Adrenal gland (tissue), 12 donors: ENCODE results near the gene ID2. TPM values are rescaled to one million over a fixed set of nuclear protein-coding genes. Genes with fewer than 3 reads are reported as not detected.

Source experiments
- DNase-seq, 7 donors: peaks; one replicate each; pipeline ENCODE4 v3.0.0-alpha.2; 2019 to 2020
- H3K27ac ChIP-seq, 5 donors: fragments of 200-600 bp; sonication (generic) in 4 of 5; 1 replicate in 3 of 5; 2 replicates in 2 of 5; pipeline versions ENCODE4 v1.5.1 to v1.8.0; 2016 to 2020; ENCODE audit warnings: mild to moderate bottlenecking in 1 of 5
- H3K27me3 ChIP-seq: fragments of 200-600 bp; 2 replicates; pipeline ENCODE4 v1.8.0; 2021
- H3K36me3 ChIP-seq, 2 donors: fragments of 200-600 bp; replicated peaks in 1 of 2; 1 replicate in 1 of 2; 2 replicates in 1 of 2; pipeline versions ENCODE4 v1.5.1 to v1.8.0; 2018 to 2022
- H3K4me1 ChIP-seq, 2 donors: fragments of 200-600 bp; replicated peaks in 1 of 2; 1 replicate in 1 of 2; 2 replicates in 1 of 2; pipeline versions ENCODE4 v1.5.1 to v1.8.0; 2018 to 2021
- H3K4me3 ChIP-seq, 4 donors: fragments of 200-600 bp; sonication (generic) in 3 of 4; one replicate each; pipeline ENCODE4 v1.5.1; 2016 to 2018
- H3K9me3 ChIP-seq, 3 donors: fragments of 200-600 bp; sonication (generic) in 1 of 3; replicated peaks in 1 of 3; 1 replicate in 2 of 3; 2 replicates in 1 of 3; pipeline versions ENCODE4 v1.5.1 to v1.8.0; 2016 to 2021
- CTCF ChIP-seq, 6 experiments: fragments of 450-650 bp in 4 of 6; fragments of 200-600 bp in 2 of 6; sonication (generic) in 1 of 6; IDR thresholded peaks; 1 replicate in 5 of 6; 2 replicates in 1 of 6; pipeline versions ENCODE4 v1.5.1 to v1.8.0; 2016 to 2021; ENCODE audit warnings: antibody characterized with exemption in 6 of 6, mild to moderate bottlenecking in 2 of 6, moderate library complexity in 1 of 6
- POLR2A ChIP-seq, 2 donors: fragments of 450-650 bp; IDR thresholded peaks; one replicate each; pipeline ENCODE4 v1.6.1; 2017; ENCODE audit warnings: antibody characterized with exemption in 2 of 2, mild to moderate bottlenecking in 2 of 2, moderate library complexity in 1 of 2
- WGBS, 4 donors: extraction: QIAGEN DNeasy Blood & Tissue Kit in 2 of 4; methylation state at CpG; one replicate each; pipeline versions ENCODE4 v1.1.5 to v1.1.7; 2013 to 2017; 5-methylcytosine and 5-hydroxymethylcytosine counted together
- intact Hi-C, 2 donors: fragments of 100-400 bp; cut with DNase I; formaldehyde crosslinking; loops; one replicate each; pipeline versions ENCODE4 v1.14.1 to v1.15.0; 2022 to 2023
- polyA plus RNA-seq, 3 donors: library from polyadenylated mRNA; stranded (reverse); fragments of 200-250 nt in 2 of 3; fragments of 350-450 nt in 1 of 3; fragmentation: Illumina TruSeq in 1 of 3; extraction: RNeasy Lipid Tissue Mini Kit (QIAGEN cat#74804) in 1 of 3; gene quantifications; one replicate each; pipeline ENCODE4 v1.2.3, GENCODE V29; 2013 to 2014
- total RNA-seq, 9 donors: library from RNA; depleted of rRNA in 4 of 9; stranded (reverse); fragments of >200 nt in 4 of 9; fragments of 120-200 nt in 1 of 9; fragmentation: NEBNext Ultra II Directional in 1 of 9; extraction: Animal tissue kit (Norgen Biotek cat#: 25700) in 1 of 9; gene quantifications; one replicate each; pipeline versions ENCODE4 v1.1.0 to v1.2.4, GENCODE V29; 2013 to 2023
- donor health status: healthy with polysubstance abuse.
- donor health status: Bipolar disorder and iron deficiency.
- donor health status: DM: yes; HTN: yes; CAD: no.
- donor health status: DM: no; HTN: no; CAD: no.
- donor health status: DM: no; HTN: no; CAD: no.
- donor health status: DM: yes; HTN: yes; CAD: no.

Gene ID2
- total and polyA plus RNA-seq, 12 donors = 80.7 to 468 (median 132) TPM

- Histone ChIP-seq H3K9me3 (no peaks in the 10 kb centered on the region), H3K27me3 (no peaks in the 10 kb centered on the region), H3K4me1 (peaks cover 12 to 23% of the 10 kb centered on the region in 2 donors), H3K4me3 (no peak overlapping the region), H3K27ac (no peak overlapping the region), H3K36me3 (no peaks in the 10 kb centered on the region)
- intact Hi-C loops = loop anchor here in 1 of 2 donors (10.0 kb wide), 1 partner anchor 138 kb away; no protein-coding TSS in a partner anchor
- WGBS, 4 donors = 70 to 86% (median 77%) methylated on average over 10 of the region's 10 CpGs
- DNase-seq = peak in 5 of 7 donors; percentile 36 to 63 (median 60)
- TF ChIP-seq POLR2A (IDR thresholded peaks at IDR 0.05) (no peak), CTCF (IDR thresholded peaks at IDR 0.05) (peak in 1 of 6 experiments; percentile 19)
Measured at GRCh38 chr2:8662239-8662879, 19.5 kb upstream of the ID2 start.

- intact Hi-C loops = loop anchor here in 1 of 2 donors (10.0 kb wide), 1 partner anchor 139 kb away; no protein-coding TSS in a partner anchor
- H3K36me3 ChIP-seq = no peaks in the 10 kb centered on the region
Measured at GRCh38 chr2:8663997-8664396, 17.9 kb upstream of the ID2 start.

GRCh38 chr2:8666581-8666980 lies 15.3 kb upstream of the ID2 start:
- Histone ChIP-seq H3K9me3 (no peaks in the 10 kb centered on the region), H3K36me3 (no peaks in the 10 kb centered on the region), H3K4me3 (no peak overlapping the region), H3K27me3 (no peaks in the 10 kb centered on the region), H3K27ac (no peak overlapping the region), H3K4me1 (peaks cover 0 to 6% of the 10 kb centered on the region in 2 donors)
- TF ChIP-seq POLR2A (IDR thresholded peaks at IDR 0.05) (no peak), CTCF (IDR thresholded peaks at IDR 0.05) (no peak)
- peak in 1 of 7 donors; percentile 9 for DNase-seq
- WGBS, 4 donors = 91 to 96% (median 93%) methylated on average over 5 of the region's 5 CpGs
- intact Hi-C loops = loop anchor here in 1 of 2 donors (10.0 kb wide), 1 partner anchor 142 kb away; no protein-coding TSS in a partner anchor

More at GRCh38 chr2:8663997-8664396, 17.9 kb upstream of the ID2 start:
- no peak for DNase-seq
- TF ChIP-seq POLR2A (IDR thresholded peaks at IDR 0.05) (no peak), CTCF (IDR thresholded peaks at IDR 0.05) (no peak)
- no peak overlapping the region for H3K4me3 ChIP-seq
- no peaks in the 10 kb centered on the region for H3K27me3 ChIP-seq
- no peaks in the 10 kb centered on the region for H3K9me3 ChIP-seq
- 73 to 81% (median 79%) methylated on average over 13 of the region's 13 CpGs for WGBS, 4 donors
- H3K27ac ChIP-seq = no peak overlapping the region
- peaks cover 12 to 20% of the 10 kb centered on the region in 2 donors for H3K4me1 ChIP-seq

GRCh38 chr2:8667896-8668512 lies 13.9 kb upstream of the ID2 start:
- Histone ChIP-seq H3K27me3 (no peaks in the 10 kb centered on the region), H3K4me3 (no peak overlapping the region), H3K4me1 (no peaks in the 10 kb centered on the region), H3K36me3 (no peaks in the 10 kb centered on the region), H3K9me3 (no peaks in the 10 kb centered on the region), H3K27ac (no peak overlapping the region)
- DNase-seq = no peak
- TF ChIP-seq CTCF (IDR thresholded peaks at IDR 0.05) = no peak
- no peak for TF ChIP-seq POLR2A (IDR thresholded peaks at IDR 0.05)
- 80 to 84% (median 81%) methylated on average over 6 of the region's 6 CpGs for WGBS, 4 donors
- intact Hi-C loops = loop anchor here in 1 of 2 donors (10.0 kb wide), 1 partner anchor 143 kb away; no protein-coding TSS in a partner anchor
